Tibial artery (tissue), 4 donors: Measurements from ENCODE around the gene LIMA1.

ENCODE experiments used
- DNase-seq, 2 donors: peaks; one replicate each; pipeline ENCODE4 v3.0.0-alpha.2; 2019
- H3K27ac ChIP-seq, 2 donors: fragments of 200-600 bp; sonication (generic) in 1 of 2; 1 replicate in 1 of 2; 2 replicates in 1 of 2; pipeline ENCODE4 v1.5.1; 2018 to 2019; ENCODE audit warnings: mild to moderate bottlenecking in 1 of 2
- H3K27me3 ChIP-seq, 2 donors: fragments of 200-600 bp; sonication (generic) in 1 of 2; one replicate each; pipeline versions ENCODE4 v1.5.1 to v1.6.0; 2016 to 2019
- H3K36me3 ChIP-seq, 3 donors: fragments of 200-600 bp; sonication (generic) in 2 of 3; one replicate each; pipeline ENCODE4 v1.5.1; 2016 to 2019; ENCODE audit warnings: mild to moderate bottlenecking in 2 of 3
- H3K4me1 ChIP-seq, 4 donors: fragments of 200-600 bp; sonication (generic) in 2 of 4; 1 replicate in 3 of 4; 2 replicates in 1 of 4; pipeline ENCODE4 v1.5.1; 2016 to 2019
- H3K4me3 ChIP-seq, 2 donors: fragments of 200-600 bp; sonication (generic) in 1 of 2; 1 replicate in 1 of 2; 2 replicates in 1 of 2; pipeline ENCODE4 v1.5.1; 2018 to 2019; ENCODE audit warnings: mild to moderate bottlenecking in 2 of 2
- H3K9me3 ChIP-seq, 3 donors: fragments of 200-600 bp; sonication (generic) in 1 of 3; one replicate each; pipeline ENCODE4 v1.5.1; 2016 to 2019
- intact Hi-C: fragments of 100-400 bp; cut with DNase I; formaldehyde crosslinking; loops from one replicate; pipeline ENCODE4 v1.15.0; 2023; ENCODE audit warnings: low total_unique reads
- TF ChIP-seq, protein P1 (sequence below), 2 experiments: fragments of 200-600 bp in 1 of 2; fragments of 450-650 bp in 1 of 2; IDR thresholded peaks; one replicate each; pipeline ENCODE4 v1.5.1; 2017 to 2019; ENCODE audit warnings: antibody characterized with exemption in 2 of 2, mild to moderate bottlenecking in 1 of 2, moderate library complexity in 1 of 2

LIMA1 gene

GRCh38 chr12:50232206-50232605 lies 51.1 kb downstream of the LIMA1 start:
- intact Hi-C loops, result no loop called here
- no peak for DNase-seq
- H3K9me3 ChIP-seq, result no peaks in the 10 kb centered on the region
- H3K4me3 ChIP-seq, result no peak overlapping the region
- TF ChIP-seq, protein P1, sequence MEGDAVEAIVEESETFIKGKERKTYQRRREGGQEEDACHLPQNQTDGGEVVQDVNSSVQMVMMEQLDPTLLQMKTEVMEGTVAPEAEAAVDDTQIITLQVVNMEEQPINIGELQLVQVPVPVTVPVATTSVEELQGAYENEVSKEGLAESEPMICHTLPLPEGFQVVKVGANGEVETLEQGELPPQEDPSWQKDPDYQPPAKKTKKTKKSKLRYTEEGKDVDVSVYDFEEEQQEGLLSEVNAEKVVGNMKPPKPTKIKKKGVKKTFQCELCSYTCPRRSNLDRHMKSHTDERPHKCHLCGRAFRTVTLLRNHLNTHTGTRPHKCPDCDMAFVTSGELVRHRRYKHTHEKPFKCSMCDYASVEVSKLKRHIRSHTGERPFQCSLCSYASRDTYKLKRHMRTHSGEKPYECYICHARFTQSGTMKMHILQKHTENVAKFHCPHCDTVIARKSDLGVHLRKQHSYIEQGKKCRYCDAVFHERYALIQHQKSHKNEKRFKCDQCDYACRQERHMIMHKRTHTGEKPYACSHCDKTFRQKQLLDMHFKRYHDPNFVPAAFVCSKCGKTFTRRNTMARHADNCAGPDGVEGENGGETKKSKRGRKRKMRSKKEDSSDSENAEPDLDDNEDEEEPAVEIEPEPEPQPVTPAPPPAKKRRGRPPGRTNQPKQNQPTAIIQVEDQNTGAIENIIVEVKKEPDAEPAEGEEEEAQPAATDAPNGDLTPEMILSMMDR (IDR thresholded peaks at IDR 0.05), result no peak
- peaks cover 0 to 11% (median 0%) of the 10 kb centered on the region in 4 donors for H3K4me1 ChIP-seq
- H3K27ac ChIP-seq, result no peak overlapping the region
- peaks cover 0 to 13% (median 0%) of the 10 kb centered on the region in 3 donors for H3K36me3 ChIP-seq
- no peaks in the 10 kb centered on the region for H3K27me3 ChIP-seq

GRCh38 chr12:50231346-50231745 lies 52.0 kb downstream of the LIMA1 start:
- H3K36me3 ChIP-seq, result peaks cover 0 to 9% (median 0%) of the 10 kb centered on the region in 3 donors
- no peaks in the 10 kb centered on the region for H3K27me3 ChIP-seq
- no peaks in the 10 kb centered on the region for H3K9me3 ChIP-seq
- H3K4me1 ChIP-seq, result peaks cover 0 to 9% (median 0%) of the 10 kb centered on the region in 4 donors
- no peak overlapping the region for H3K27ac ChIP-seq
- no peak overlapping the region for H3K4me3 ChIP-seq
- TF ChIP-seq, protein P1 (IDR thresholded peaks at IDR 0.05), result no peak
- intact Hi-C loops, result no loop called here
- DNase-seq, result no peak

GRCh38 chr12:50230217-50230616 lies 53.1 kb downstream of the LIMA1 start:
- Histone ChIP-seq H3K27ac (no peak overlapping the region), H3K4me3 (no peak overlapping the region), H3K9me3 (no peaks in the 10 kb centered on the region), H3K36me3 (peaks cover 0 to 8% (median 0%) of the 10 kb centered on the region in 3 donors), H3K4me1 (peaks cover 0 to 9% (median 0%) of the 10 kb centered on the region in 4 donors), H3K27me3 (no peaks in the 10 kb centered on the region)
- TF ChIP-seq, protein P1 (IDR thresholded peaks at IDR 0.05), result no peak
- DNase-seq, result no peak
- intact Hi-C loops, result no loop called here

- peaks cover 0 to 29% (median 21%) of the 10 kb centered on the region in 4 donors for H3K4me1 ChIP-seq
- intact Hi-C loops, result loop anchor here (10.0 kb wide), 1 partner anchor 61 kb away; the partner anchor contains the start of gene LIMA1
- DNase-seq, result no peak
- no peaks in the 10 kb centered on the region for H3K9me3 ChIP-seq
- no peaks in the 10 kb centered on the region for H3K27me3 ChIP-seq
- TF ChIP-seq, protein P1 (IDR thresholded peaks at IDR 0.05), result no peak
- H3K36me3 ChIP-seq, result no peaks in the 10 kb centered on the region
- peak overlapping the region in 1 of 2 donors; percentile 18 for H3K27ac ChIP-seq
- no peak overlapping the region for H3K4me3 ChIP-seq
These were observed 59.2 kb downstream of the LIMA1 start for GRCh38 chr12:50224026-50224692.

GRCh38 chr12:50222275-50222783 lies 61.0 kb downstream of the LIMA1 start:
- intact Hi-C loops, result loop anchor here (10.0 kb wide), 1 partner anchor 62 kb away; the partner anchor contains the start of gene LIMA1
- TF ChIP-seq, protein P1 (IDR thresholded peaks at IDR 0.05), result peak; percentile 33 to 42
- no peaks in the 10 kb centered on the region for H3K9me3 ChIP-seq
- peak overlapping the region; percentile 52 to 58 for H3K4me3 ChIP-seq
- H3K27ac ChIP-seq, result peak overlapping the region; percentile 76 to 84
- H3K4me1 ChIP-seq, result peaks cover 0 to 40% (median 30%) of the 10 kb centered on the region in 4 donors
- H3K36me3 ChIP-seq, result peaks cover 0 to 4% (median 0%) of the 10 kb centered on the region in 3 donors
- DNase-seq, result peak; percentile 71 to 82
- no peaks in the 10 kb centered on the region for H3K27me3 ChIP-seq
